Fibroblast of villous mesenchyme (primary cell): ENCODE data around the gene HRAS. TPM values are rescaled to one million over a fixed set of nuclear protein-coding genes. Genes with fewer than 3 reads are reported as not detected.
"Not testable (repeated sequence)": the region's sequence is repeated elsewhere in the genome, so short reads cannot be mapped to it uniquely, and the experiment has no call there.

Experiments used
- DNase-seq: peaks from one replicate; pipeline ENCODE4 v3.0.0-alpha.2; 2010; ENCODE audit warnings: low read depth
- H3K4me3 ChIP-seq: 2 replicates; pipeline ENCODE4 v1.5.1; 2011; ENCODE audit warnings: low read depth, mild to moderate bottlenecking, low read length
- total RNA-seq: library from RNA; depleted of rRNA; stranded (reverse); fragments of >200 nt; gene quantifications from 2 replicates; pipeline ENCODE4 v1.2.3, GENCODE V29; 2012
- TF ChIP-seq, protein P1 (sequence below): IDR thresholded peaks from 2 replicates; pipeline ENCODE4 v1.5.1; 2012; ENCODE audit warnings: low read depth, mild to moderate bottlenecking, low read length; ENCODE audit not compliant: insufficient read depth

Gene HRAS
- total RNA-seq, 1 donor: 36.7 TPM

DNA sequence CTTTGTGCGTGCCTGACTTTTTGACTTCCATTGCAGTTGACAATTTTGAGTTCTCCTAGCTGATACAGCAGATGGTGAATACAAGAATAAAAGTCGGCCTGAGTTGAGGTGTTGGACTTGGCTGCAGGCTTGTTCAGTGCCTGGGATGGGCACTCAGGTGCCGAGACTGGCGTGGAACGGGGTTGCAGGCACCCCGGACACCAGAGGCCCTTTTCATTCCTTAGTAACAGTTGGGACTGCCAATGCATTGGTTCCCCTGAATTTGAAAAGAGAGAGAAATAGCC lies 42.2 kb upstream of the HRAS start:
- TF ChIP-seq, protein P1, sequence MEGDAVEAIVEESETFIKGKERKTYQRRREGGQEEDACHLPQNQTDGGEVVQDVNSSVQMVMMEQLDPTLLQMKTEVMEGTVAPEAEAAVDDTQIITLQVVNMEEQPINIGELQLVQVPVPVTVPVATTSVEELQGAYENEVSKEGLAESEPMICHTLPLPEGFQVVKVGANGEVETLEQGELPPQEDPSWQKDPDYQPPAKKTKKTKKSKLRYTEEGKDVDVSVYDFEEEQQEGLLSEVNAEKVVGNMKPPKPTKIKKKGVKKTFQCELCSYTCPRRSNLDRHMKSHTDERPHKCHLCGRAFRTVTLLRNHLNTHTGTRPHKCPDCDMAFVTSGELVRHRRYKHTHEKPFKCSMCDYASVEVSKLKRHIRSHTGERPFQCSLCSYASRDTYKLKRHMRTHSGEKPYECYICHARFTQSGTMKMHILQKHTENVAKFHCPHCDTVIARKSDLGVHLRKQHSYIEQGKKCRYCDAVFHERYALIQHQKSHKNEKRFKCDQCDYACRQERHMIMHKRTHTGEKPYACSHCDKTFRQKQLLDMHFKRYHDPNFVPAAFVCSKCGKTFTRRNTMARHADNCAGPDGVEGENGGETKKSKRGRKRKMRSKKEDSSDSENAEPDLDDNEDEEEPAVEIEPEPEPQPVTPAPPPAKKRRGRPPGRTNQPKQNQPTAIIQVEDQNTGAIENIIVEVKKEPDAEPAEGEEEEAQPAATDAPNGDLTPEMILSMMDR: no peak
- no peak for DNase-seq
- peak overlapping the region; percentile 75 for H3K4me3 ChIP-seq

DNA sequence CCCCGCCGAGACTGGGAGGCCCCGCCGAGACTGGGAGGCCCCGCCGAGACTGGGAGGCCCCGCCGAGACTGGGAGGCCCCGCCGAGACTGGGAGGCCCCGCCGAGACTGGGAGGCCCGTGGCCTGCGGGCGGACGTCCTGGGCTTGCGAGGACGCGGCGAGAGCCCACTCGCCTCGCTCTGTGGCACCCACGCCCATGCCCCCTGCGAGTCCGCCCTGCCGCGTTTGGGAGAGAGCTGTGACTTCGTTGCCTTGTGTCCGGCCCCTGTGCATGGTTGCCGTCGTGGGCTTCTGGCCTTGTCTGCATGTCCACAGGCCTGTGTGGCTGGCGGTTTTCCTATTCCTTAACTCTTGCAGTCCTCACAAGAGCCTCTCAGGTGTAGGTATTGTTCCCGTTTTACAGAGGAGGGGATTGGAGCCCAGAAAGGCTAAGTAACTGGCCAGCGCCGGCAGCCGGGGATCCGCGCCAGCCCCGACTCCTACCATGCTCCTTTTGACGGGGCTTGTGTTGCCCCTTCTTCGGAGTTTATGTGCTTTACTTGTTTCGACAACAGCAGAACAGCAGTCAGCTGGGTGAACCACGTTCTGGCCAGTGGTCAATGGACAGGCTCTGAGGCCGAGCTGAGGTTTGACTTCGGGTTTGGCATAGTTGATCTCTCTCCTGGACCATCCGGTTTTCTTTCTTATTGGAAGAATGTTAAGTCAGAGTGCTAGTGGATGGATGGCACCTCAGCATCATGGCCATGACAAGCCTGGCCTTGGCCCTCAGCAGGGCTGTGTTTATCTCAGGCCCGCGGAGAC lies 41.6 kb upstream of the HRAS start:
- DNase-seq: peak; percentile 14
- TF ChIP-seq, protein P1: no peak
- H3K4me3 ChIP-seq: peak overlapping the region; percentile 75

DNA sequence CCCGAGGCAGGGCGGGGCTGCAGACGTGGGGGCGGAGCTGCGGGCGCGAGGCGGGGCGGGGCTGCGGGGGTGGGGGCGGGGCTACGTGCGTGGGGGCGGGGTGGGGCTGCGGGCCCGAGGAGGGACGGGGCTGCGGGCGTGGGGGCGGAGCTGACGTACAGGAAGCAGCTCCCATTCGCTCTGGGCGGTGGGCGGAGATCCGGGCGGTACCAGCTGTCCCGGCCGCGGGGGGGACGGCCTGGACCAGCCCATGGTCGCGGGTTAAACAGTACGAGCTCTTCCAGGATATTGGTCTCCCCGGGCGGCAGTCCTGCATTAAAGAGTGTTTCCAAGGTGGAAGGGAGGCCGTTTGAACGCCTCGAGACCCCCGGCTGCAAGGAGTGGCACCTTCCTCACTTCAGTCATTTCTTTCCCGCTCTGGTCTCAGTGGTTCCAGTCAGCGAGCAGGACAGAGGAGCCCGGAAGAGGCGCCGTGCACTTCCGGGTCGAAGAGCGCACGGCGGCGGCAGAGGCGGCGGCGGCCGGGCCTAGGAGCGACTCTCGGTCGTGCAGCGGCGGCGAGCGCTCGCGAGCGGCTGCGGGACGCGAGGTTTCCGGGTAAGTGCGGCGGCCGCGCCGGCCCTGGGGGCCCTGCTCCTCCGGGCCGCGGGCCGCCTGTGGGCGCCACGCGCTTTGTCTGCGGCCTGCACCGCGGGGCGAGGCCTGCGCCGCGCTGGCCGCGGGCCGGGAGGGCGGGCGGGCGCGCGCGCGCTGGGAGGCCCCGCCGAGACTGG lies 40.8 kb upstream of the HRAS start, which contains the start of gene PHRF1:
Gene PHRF1, plus strand, starts transcription at position 475 of the 773 bp plus-strand sequence. CDS start 5,043 bp downstream, outside the sequence.
- DNase-seq: peak; percentile 96
- TF ChIP-seq, protein P1: no peak
- peak within 1 kb of the TSS; percentile 81 for H3K4me3 ChIP-seq

DNA sequence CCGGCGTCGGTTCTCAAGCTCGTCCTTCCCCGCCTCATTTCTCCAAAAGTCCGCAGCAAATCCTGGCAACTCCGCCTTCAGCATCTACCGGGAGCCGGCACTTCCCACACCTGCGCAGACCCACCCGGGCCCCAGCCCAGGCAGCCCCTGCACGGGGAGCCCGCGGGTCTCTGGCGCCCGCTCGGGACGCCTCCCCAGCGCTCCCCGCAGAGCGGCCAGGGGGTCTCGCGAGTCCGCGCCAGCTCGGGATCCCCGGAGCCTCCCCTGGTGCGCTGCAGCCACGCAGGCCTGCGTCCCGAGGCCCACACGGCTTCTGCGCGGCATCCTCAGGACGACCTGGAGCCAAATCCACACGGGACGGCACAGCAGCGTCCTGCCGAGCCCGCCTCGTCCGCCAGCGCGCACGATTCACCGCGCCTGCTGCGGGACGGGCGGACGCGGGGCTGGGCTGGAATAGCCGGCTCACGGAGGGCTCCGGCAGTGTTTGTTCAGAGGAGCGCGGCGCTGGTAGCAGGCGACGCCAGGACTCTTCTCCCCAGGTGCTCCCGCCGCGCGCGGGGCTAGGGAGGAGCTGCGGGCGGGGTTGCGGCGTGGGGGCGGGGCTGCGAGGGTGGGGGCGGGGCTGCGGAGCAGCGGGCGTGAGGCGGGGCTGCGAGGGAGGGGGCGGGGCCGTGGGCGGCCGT lies 40.1 kb upstream of the HRAS start:
- TF ChIP-seq, protein P1: no peak
- no peak for DNase-seq

DNA sequence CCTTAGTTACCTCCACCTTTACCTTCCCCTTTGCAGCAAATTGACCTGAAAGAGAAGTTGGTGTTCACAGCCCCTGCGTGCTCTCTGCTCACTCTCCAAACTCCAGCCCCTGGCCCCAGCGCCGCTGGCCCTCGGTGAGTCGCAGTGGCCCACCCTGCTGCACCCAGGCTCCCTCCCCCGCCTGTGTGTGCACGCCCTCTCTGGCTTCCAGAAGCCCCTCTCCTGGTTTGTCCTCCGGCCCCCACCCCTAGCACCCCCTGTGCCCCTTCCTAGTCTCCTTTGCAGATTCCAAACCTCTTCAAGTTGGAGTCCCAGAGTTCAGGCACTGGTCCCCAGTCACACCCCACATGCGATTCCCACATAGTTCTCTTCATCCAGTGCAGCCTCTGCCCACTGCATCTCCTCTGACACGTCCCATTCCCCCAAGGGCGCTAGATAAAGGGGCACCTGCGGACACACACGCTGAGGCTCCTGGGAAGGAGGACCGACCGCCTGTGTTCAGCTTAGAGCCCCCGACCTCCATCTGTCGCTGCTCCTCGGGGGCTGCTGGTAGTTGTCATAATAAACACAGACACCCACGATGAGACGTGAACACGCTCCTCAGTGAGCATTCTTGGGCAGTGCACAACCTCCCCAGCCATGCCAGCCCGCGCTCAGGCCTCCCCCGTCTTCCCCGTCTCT lies 39.4 kb upstream of the HRAS start:
- no peak for DNase-seq
- TF ChIP-seq, protein P1: no peak
- H3K4me3 ChIP-seq: peak overlapping the region; percentile 68

More for the DNA sequence above, 40.1 kb upstream of the HRAS start:
- peak overlapping the region; percentile 68 for H3K4me3 ChIP-seq

DNA sequence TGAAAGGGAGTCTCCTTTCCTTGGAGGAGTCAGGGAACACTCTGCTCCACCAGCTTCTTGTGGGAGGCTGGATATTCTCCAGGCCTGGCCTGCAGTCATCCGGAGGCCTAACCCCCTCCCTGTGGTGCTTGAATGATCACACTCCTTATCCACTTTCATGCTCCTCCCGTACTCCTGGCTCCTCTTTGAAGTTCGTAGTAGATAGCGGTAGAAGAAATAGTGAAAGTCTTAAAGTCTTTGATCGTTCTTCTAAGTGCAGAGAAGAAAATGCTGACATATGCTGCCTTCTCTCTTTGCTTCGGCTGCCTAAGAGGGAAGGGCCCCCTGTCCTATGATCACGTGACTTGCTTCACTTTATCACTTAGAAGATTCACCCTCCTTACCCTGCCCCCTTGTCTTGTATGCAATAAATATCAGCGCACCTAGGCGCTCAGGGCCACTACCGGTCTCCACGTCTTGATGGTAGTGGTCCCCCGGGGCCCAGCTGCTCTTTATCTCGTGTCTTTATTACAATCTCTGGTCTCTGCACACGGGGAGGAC lies 38.7 kb upstream of the HRAS start:
- not testable (repeated sequence) for H3K4me3 ChIP-seq, DNase-seq
